Neural cell (in vitro differentiated cells): ENCODE results near the gene CEMIP. TPM values are rescaled to one million over a fixed set of nuclear protein-coding genes. Genes with fewer than 3 reads are reported as not detected.

Experiments used
- H2AFZ ChIP-seq: fragments of 200-600, 300-800 bp; sonication (generic), shearing (Covaris generic); 2 replicates; pipeline ENCODE4 v1.6.0; 2014; ENCODE audit warnings: low read depth, mild to moderate bottlenecking, antibody characterized with exemption, low read length, moderate library complexity
- H3F3A ChIP-seq: fragments of 200-600 bp; shearing (Covaris generic); 2 replicates; pipeline ENCODE4 v1.6.1; 2016; ENCODE audit warnings: mild to moderate bottlenecking, moderate library complexity, mixed read lengths, antibody characterized with exemption, low read length; ENCODE audit not compliant: insufficient read depth, poor library complexity, severe bottlenecking
- H3K27ac ChIP-seq: fragments of 200-600, 300-800 bp; sonication (generic), shearing (Covaris generic); 2 replicates; pipeline ENCODE4 v1.5.1; 2014; ENCODE audit warnings: mild to moderate bottlenecking, low read length, moderate library complexity
- H3K27me3 ChIP-seq: fragments of 300-800, 200-600 bp; sonication (generic), shearing (Covaris generic); 2 replicates; pipeline ENCODE4 v1.6.0; 2014; ENCODE audit warnings: mild to moderate bottlenecking, low read depth, low read length, moderate library complexity; ENCODE audit not compliant: insufficient read depth
- H3K36me3 ChIP-seq: fragments of 300-800, 200-600 bp; sonication (generic), shearing (Covaris generic); 2 replicates; pipeline ENCODE4 v1.5.1; 2014; ENCODE audit warnings: mild to moderate bottlenecking, antibody characterized with exemption, low read length, moderate library complexity; ENCODE audit not compliant: insufficient read depth
- H3K4me2 ChIP-seq: fragments of 300-800, 200-600 bp; sonication (generic), shearing (Covaris generic); 2 replicates; pipeline ENCODE4 v1.6.0; 2014; ENCODE audit warnings: mild to moderate bottlenecking, low read length
- H3K4me3 ChIP-seq: fragments of 300-800, 200-600 bp; sonication (generic), shearing (Covaris generic); 2 replicates; pipeline ENCODE4 v1.5.1; 2014; ENCODE audit warnings: mild to moderate bottlenecking, low read length, moderate library complexity
- H3K79me2 ChIP-seq: fragments of 200-600 bp; shearing (Covaris generic); replicated peaks from 2 replicates; pipeline ENCODE4 v1.6.0; 2014; ENCODE audit warnings: mild to moderate bottlenecking, low read length, moderate library complexity; ENCODE audit not compliant: insufficient read depth
- H3K9ac ChIP-seq: fragments of 300-800, 200-600 bp; sonication (generic), shearing (Covaris generic); 2 replicates; pipeline ENCODE4 v1.6.1; 2016; ENCODE audit warnings: mild to moderate bottlenecking, low read length, mixed read lengths
- H3K9me2 ChIP-seq: fragments of 200-600 bp; shearing (Covaris generic); 2 replicates; pipeline ENCODE4 v1.6.1; 2016; ENCODE audit warnings: mild to moderate bottlenecking, low read length, mixed read lengths; ENCODE audit not compliant: insufficient read depth
- H3K9me3 ChIP-seq: fragments of 200-600, 300-800 bp; sonication (generic), shearing (Covaris generic); 2 replicates; pipeline ENCODE4 v1.6.1; 2016; ENCODE audit warnings: mild to moderate bottlenecking, mixed run types, low read length, moderate library complexity, mixed read lengths
- H4K20me1 ChIP-seq: fragments of 200-600 bp; shearing (Covaris generic); 2 replicates; pipeline ENCODE4 v1.6.1; 2016; ENCODE audit warnings: mild to moderate bottlenecking, mixed run types; ENCODE audit not compliant: insufficient read depth
- CTCF ChIP-seq: fragments of 450-650 bp; IDR thresholded peaks from 2 replicates; pipeline ENCODE4 v1.5.1; 2014; ENCODE audit warnings: antibody characterized with exemption, mild to moderate bottlenecking, moderate library complexity; ENCODE audit not compliant: poor library complexity, severe bottlenecking
- EP300 ChIP-seq: fragments of 450-650 bp; conservative IDR thresholded peaks from 2 replicates; pipeline ENCODE4 v1.6.1; 2014; ENCODE audit warnings: antibody characterized with exemption, mild to moderate bottlenecking, moderate library complexity; ENCODE audit not compliant: poor library complexity, severe bottlenecking
- EZH2 ChIP-seq: fragments of 200-600, 300-800 bp; shearing (Covaris generic), sonication (generic); IDR thresholded peaks from 2 replicates; pipeline ENCODE4 v1.6.1; 2014; ENCODE audit warnings: antibody characterized with exemption, low read length, borderline replicate concordance, mild to moderate bottlenecking; ENCODE audit not compliant: insufficient read depth, poor library complexity, severe bottlenecking
- MXI1 ChIP-seq: fragments of 450-650 bp; conservative IDR thresholded peaks from 2 replicates; pipeline ENCODE4 v1.6.1; 2014; ENCODE audit warnings: antibody characterized with exemption, mild to moderate bottlenecking; ENCODE audit not compliant: poor library complexity, severe bottlenecking
- POLR2AphosphoS5 ChIP-seq: IDR thresholded peaks from 2 replicates; pipeline ENCODE4 v1.6.1; 2012
- RAD21 ChIP-seq: fragments of 450-650 bp; conservative IDR thresholded peaks from 2 replicates; pipeline ENCODE4 v1.6.1; 2014; ENCODE audit warnings: antibody characterized with exemption, mild to moderate bottlenecking, moderate library complexity
- REST ChIP-seq: IDR thresholded peaks from 2 replicates; pipeline ENCODE4 v1.6.1; 2012; ENCODE audit warnings: borderline replicate concordance
- SMC3 ChIP-seq: fragments of 450-650 bp; conservative IDR thresholded peaks from 2 replicates; pipeline ENCODE4 v1.6.1; 2014; ENCODE audit warnings: antibody characterized with exemption, mild to moderate bottlenecking, moderate library complexity; ENCODE audit not compliant: poor library complexity
- TAF1 ChIP-seq: IDR thresholded peaks from 2 replicates; pipeline ENCODE4 v1.6.1; 2012; ENCODE audit warnings: low read depth
- polyA plus RNA-seq: library from polyadenylated mRNA; depleted of rRNA; stranded (reverse); fragments of >200 nt; gene quantifications from 2 replicates; pipeline ENCODE4 v1.2.3, GENCODE V29; 2014

CEMIP gene
- polyA plus RNA-seq, 1 donor from 2014 or later = 0.04 TPM

- Histone ChIP-seq H3K27me3 (no peaks in the 10 kb centered on the region), H3K4me2 (no peak overlapping the region), H3K79me2 (no peaks in the 10 kb centered on the region), H3K9me2 (no peaks in the 10 kb centered on the region), H4K20me1 (no peaks in the 10 kb centered on the region), H3K4me3 (no peak overlapping the region), H3F3A (no peaks in the 10 kb centered on the region), H2AFZ (no peak overlapping the region), H3K36me3 (no peaks in the 10 kb centered on the region), H3K9ac (no peak overlapping the region), H3K9me3 (no peaks in the 10 kb centered on the region), H3K27ac (no peak overlapping the region)
- TF ChIP-seq REST (no peak), EP300 (no peak), TAF1 (no peak)
Observed at GRCh38 chr15:80790236-80790635, 11.1 kb downstream of the CEMIP start.

GRCh38 chr15:80791004-80791403 is 11.8 kb downstream of the CEMIP start:
- H3K9me3 ChIP-seq = no peaks in the 10 kb centered on the region
- H2AFZ ChIP-seq = no peak overlapping the region
- no peak for TF ChIP-seq SMC3
- no peak for TF ChIP-seq CTCF
- no peak for TF ChIP-seq MXI1
- TF ChIP-seq EP300 = no peak
- no peak for TF ChIP-seq TAF1
- TF ChIP-seq EZH2 = no peak
- TF ChIP-seq RAD21 = no peak
- no peak for TF ChIP-seq REST
- no peak for TF ChIP-seq POLR2AphosphoS5
- no peaks in the 10 kb centered on the region for H4K20me1 ChIP-seq
- H3K4me3 ChIP-seq = no peak overlapping the region
- no peak overlapping the region for H3K9ac ChIP-seq
- no peak overlapping the region for H3K4me2 ChIP-seq
- no peaks in the 10 kb centered on the region for H3K79me2 ChIP-seq
- no peaks in the 10 kb centered on the region for H3K9me2 ChIP-seq
- H3K27ac ChIP-seq = no peak overlapping the region
- no peaks in the 10 kb centered on the region for H3F3A ChIP-seq
- no peaks in the 10 kb centered on the region for H3K27me3 ChIP-seq
- H3K36me3 ChIP-seq = no peaks in the 10 kb centered on the region
